Cardiac muscle cell (in vitro differentiated cells and primary cell): ENCODE measurements around the gene RPL12. TPM values are rescaled to one million over a fixed set of nuclear protein-coding genes. Genes with fewer than 3 reads are reported as not detected.

Experiments
- DNase-seq, 2 donors: peaks; one replicate each; pipeline versions ENCODE4 v3.0.0 to v3.0.0-alpha.2; 2010 to 2017; ENCODE audit warnings: low read depth in 1 of 2, low spot score in 1 of 2
- H3K27ac ChIP-seq: fragments of 200-600 bp; sonication (generic); 2 replicates; pipeline ENCODE4 v1.5.1; 2016
- H3K27me3 ChIP-seq: fragments of 200-600 bp; sonication (generic); 2 replicates; pipeline ENCODE4 v1.6.0; 2016; ENCODE audit warnings: control low read depth
- H3K36me3 ChIP-seq: fragments of 200-600 bp; sonication (generic); 2 replicates; pipeline ENCODE4 v1.5.1; 2016; ENCODE audit warnings: control low read depth
- H3K4me1 ChIP-seq: fragments of 200-600 bp; sonication (generic); 2 replicates; pipeline ENCODE4 v1.8.1; 2017; ENCODE audit warnings: low read depth, mild to moderate bottlenecking, mixed run types
- H3K4me3 ChIP-seq: fragments of 200-600 bp; sonication (generic); 2 replicates; pipeline ENCODE4 v1.5.1; 2016; ENCODE audit warnings: mild to moderate bottlenecking
- H3K9me3 ChIP-seq: fragments of 200-600 bp; sonication (generic); 2 replicates; pipeline ENCODE4 v1.5.1; 2017; ENCODE audit warnings: low read depth, mild to moderate bottlenecking, control low read depth
- CTCF ChIP-seq: IDR thresholded peaks from 2 replicates; pipeline ENCODE4 v1.5.1; 2012; ENCODE audit warnings: low read depth, mild to moderate bottlenecking, low read length
- polyA plus RNA-seq: library from polyadenylated mRNA; unstranded; fragments of >200 nt; fragmentation: Nextera tagmentation; extraction: Ambion mirVana; gene quantifications from 2 replicates; pipeline ENCODE4 v1.2.1, GENCODE V29; 2016
- total RNA-seq: library from RNA; depleted of rRNA; stranded (reverse); fragments of >200 nt; gene quantifications from 2 replicates; pipeline ENCODE4 v1.2.3, GENCODE V29; 2016

Gene RPL12
- total and polyA plus RNA-seq, 2 experiments from 2014 or later, result 335 to 1,318 TPM

- DNase-seq, result peak; percentile 94
- no peak for TF ChIP-seq CTCF
- no peaks in the 10 kb centered on the region for H3K27me3 ChIP-seq
- peak within 1 kb of the TSS; percentile 80 for H3K4me3 ChIP-seq
- no peaks in the 10 kb centered on the region for H3K36me3 ChIP-seq
- H3K9me3 ChIP-seq, result no peaks in the 10 kb centered on the region
- peak within 1 kb of the TSS; percentile 96 for H3K27ac ChIP-seq
- H3K4me1 ChIP-seq, result peaks cover 33% of the 10 kb centered on the region
Observed at GRCh38 chr9:127423934-127424675, 27.1 kb downstream of the RPL12 start, which contains the start of gene ZNF79. ZNF79 (plus strand) TSS chr9:127424382; CDS start chr9:127424788, 406 bp downstream.

DNA sequence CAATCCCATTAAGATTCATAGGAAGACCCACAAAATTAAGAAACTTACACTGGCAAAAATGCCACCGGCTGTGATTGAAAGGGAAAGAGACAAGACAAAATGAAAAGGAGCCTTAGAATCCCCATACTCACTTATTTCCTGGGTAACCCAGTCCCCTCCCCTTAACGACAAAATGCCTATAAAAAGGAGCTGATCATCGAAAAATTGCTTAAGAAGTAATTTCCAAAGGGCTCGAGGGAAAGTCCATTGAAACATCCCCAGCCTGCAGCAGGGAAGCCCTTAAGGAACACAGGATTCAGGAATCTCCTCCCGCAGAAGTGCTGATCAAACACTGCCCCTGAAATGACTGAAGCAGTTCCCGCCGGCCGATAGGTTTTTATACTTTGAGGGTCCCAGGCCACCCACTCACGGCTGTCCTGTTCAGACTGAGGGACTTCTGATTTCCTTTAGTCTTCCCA is 27.7 kb downstream of the RPL12 start:
- Histone ChIP-seq H3K4me1 (peaks cover 35% of the 10 kb centered on the region), H3K27me3 (no peaks in the 10 kb centered on the region), H3K4me3 (peak overlapping the region; percentile 80), H3K27ac (peak overlapping the region; percentile 96), H3K9me3 (no peaks in the 10 kb centered on the region), H3K36me3 (no peaks in the 10 kb centered on the region)
- no peak for DNase-seq
- TF ChIP-seq CTCF, result no peak

GRCh38 chr9:127422787-127423186 is 28.4 kb downstream of the RPL12 start:
- no peak for DNase-seq
- H3K4me1 ChIP-seq, result peaks cover 35% of the 10 kb centered on the region
- peak overlapping the region; percentile 80 for H3K4me3 ChIP-seq
- H3K27me3 ChIP-seq, result no peaks in the 10 kb centered on the region
- H3K36me3 ChIP-seq, result no peaks in the 10 kb centered on the region
- H3K27ac ChIP-seq, result peak overlapping the region; percentile 96
- H3K9me3 ChIP-seq, result no peaks in the 10 kb centered on the region
- TF ChIP-seq CTCF, result no peak

DNA sequence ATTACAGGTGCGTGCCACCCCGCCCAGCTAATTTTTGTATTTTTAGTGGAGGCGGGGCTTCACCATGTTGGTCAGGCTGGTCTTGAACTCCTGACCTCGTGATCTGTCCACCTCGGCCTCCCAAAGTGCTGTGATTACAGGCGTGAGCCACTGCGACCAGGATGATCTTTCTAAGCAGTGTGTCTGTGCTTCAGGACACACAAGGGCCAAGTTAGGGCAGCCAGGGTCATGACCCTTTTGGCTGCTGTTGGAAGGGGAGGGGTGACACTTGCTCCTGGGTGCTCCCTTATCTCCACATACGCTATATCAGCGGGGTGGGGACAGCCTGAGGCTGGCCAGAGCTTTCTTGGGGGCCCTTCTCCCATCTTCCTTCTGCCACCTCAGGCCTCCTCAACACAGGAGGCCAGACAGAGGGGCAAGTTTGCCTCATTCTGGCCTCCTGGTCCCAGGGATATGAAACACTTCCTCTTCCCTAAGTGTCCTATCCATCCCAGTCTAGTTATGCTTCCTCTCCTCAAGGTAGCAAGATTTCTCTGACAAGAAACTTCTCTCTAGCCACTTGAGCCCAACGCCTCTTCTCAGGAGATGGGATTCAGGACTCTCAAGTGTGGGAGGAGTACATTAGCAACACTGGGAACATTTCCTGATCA is 28.9 kb downstream of the RPL12 start:
- H3K27me3 ChIP-seq, result no peaks in the 10 kb centered on the region
- H3K27ac ChIP-seq, result peak overlapping the region; percentile 96
- no peak overlapping the region for H3K4me3 ChIP-seq
- H3K4me1 ChIP-seq, result peaks cover 35% of the 10 kb centered on the region
- no peak for DNase-seq
- no peaks in the 10 kb centered on the region for H3K9me3 ChIP-seq
- no peaks in the 10 kb centered on the region for H3K36me3 ChIP-seq
- no peak for TF ChIP-seq CTCF

GRCh38 chr9:127421057-127421456 is 30.1 kb downstream of the RPL12 start:
- TF ChIP-seq CTCF, result no peak
- Histone ChIP-seq H3K36me3 (no peaks in the 10 kb centered on the region), H3K27me3 (no peaks in the 10 kb centered on the region), H3K27ac (no peak overlapping the region), H3K9me3 (no peaks in the 10 kb centered on the region), H3K4me3 (no peak overlapping the region), H3K4me1 (peaks cover 35% of the 10 kb centered on the region)
- DNase-seq, result no peak
